HG03280 (cell line): Measurements from ENCODE around the gene BDH2.

ENCODE experiments used
- ATAC-seq: cut with Tn5 transposase; IDR thresholded peaks from one replicate; pipeline ENCODE4 v1.9.1; 2021; ENCODE audit warnings: mild to moderate bottlenecking, moderate library complexity; ENCODE audit not compliant: unreplicated experiment

Gene BDH2

GRCh38 chr4:103029300-103029699 lies 70.3 kb downstream of the BDH2 start:
- no peak for ATAC-seq
